Liver (tissue), 9 donors: ENCODE measurements around the gene NGRN. TPM values are rescaled to one million over a fixed set of nuclear protein-coding genes. Genes with fewer than 3 reads are reported as not detected.

Source experiments
- DNase-seq: peaks from one replicate; pipeline ENCODE4 v3.0.0-alpha.2; 2017; ENCODE audit warnings: low spot score
- H3K27ac ChIP-seq, 2 donors: one replicate each; pipeline ENCODE4 v1.7.0; 2013; ENCODE audit warnings: inconsistent platforms in 2 of 2, low read length in 2 of 2, control low read depth in 1 of 2, low read depth in 1 of 2, mild to moderate bottlenecking in 1 of 2
- H3K27me3 ChIP-seq, 4 donors: one replicate each; pipeline versions ENCODE4 v1.6.1 to v1.7.0; 2013; ENCODE audit warnings: low read length in 3 of 4, inconsistent platforms in 1 of 4, mild to moderate bottlenecking in 1 of 4, moderate library complexity in 1 of 4; ENCODE audit not compliant: control insufficient read depth in 4 of 4, insufficient read depth in 4 of 4
- H3K36me3 ChIP-seq, 4 donors: one replicate each; pipeline versions ENCODE4 v1.6.1 to v1.7.0; 2013; ENCODE audit warnings: low read length in 3 of 4, mild to moderate bottlenecking in 3 of 4, low read depth in 1 of 4, moderate library complexity in 1 of 4; ENCODE audit not compliant: control insufficient read depth in 4 of 4, insufficient read depth in 3 of 4
- H3K4me1 ChIP-seq, 4 donors: one replicate each; pipeline versions ENCODE4 v1.6.1 to v1.7.0; 2013; ENCODE audit warnings: low read length in 3 of 4, mild to moderate bottlenecking in 3 of 4, moderate library complexity in 1 of 4; ENCODE audit not compliant: control insufficient read depth in 4 of 4, insufficient read depth in 4 of 4
- H3K4me3 ChIP-seq, 3 donors: one replicate each; pipeline versions ENCODE4 v1.6.1 to v1.7.0; 2013; ENCODE audit warnings: low read length in 3 of 3, control low read depth in 1 of 3, low read depth in 1 of 3, mild to moderate bottlenecking in 1 of 3
- H3K9ac ChIP-seq, 2 donors: one replicate each; pipeline ENCODE4 v1.7.0; 2013; ENCODE audit warnings: low read length in 2 of 2, mild to moderate bottlenecking in 2 of 2, moderate library complexity in 2 of 2, control low read depth in 1 of 2, low read depth in 1 of 2
- H3K9me3 ChIP-seq, 4 donors: one replicate each; pipeline versions ENCODE4 v1.6.1 to v1.7.0; 2013; ENCODE audit warnings: low read length in 3 of 4; ENCODE audit not compliant: control insufficient read depth in 4 of 4
- ATF3 ChIP-seq: IDR thresholded peaks from 2 replicates; pipeline ENCODE4 v1.6.1; 2016; ENCODE audit warnings: antibody characterized with exemption
- CTCF ChIP-seq: fragments of 150-350 bp; IDR thresholded peaks from 2 replicates; pipeline ENCODE4 v1.5.1; 2017; ENCODE audit warnings: improper control_type of control experiment, low read depth, low read length; ENCODE audit not compliant: missing input control
- EGR1 ChIP-seq, 2 donors: IDR thresholded peaks; 2 replicates each; pipeline ENCODE4 v1.6.1; 2016 to 2018; ENCODE audit warnings: antibody characterized with exemption in 2 of 2, low read depth in 2 of 2
- FOXA1 ChIP-seq: IDR thresholded peaks from 2 replicates; pipeline ENCODE4 v1.6.1; 2016; ENCODE audit warnings: antibody characterized with exemption
- FOXA2 ChIP-seq: IDR thresholded peaks from 2 replicates; pipeline ENCODE4 v1.6.1; 2016; ENCODE audit warnings: antibody characterized with exemption
- HNF4A ChIP-seq, 2 donors: conservative IDR thresholded peaks; 2 replicates each; pipeline ENCODE4 v1.6.1; 2016; ENCODE audit warnings: antibody characterized with exemption in 2 of 2, mild to moderate bottlenecking in 2 of 2
- HNF4G ChIP-seq: IDR thresholded peaks from 2 replicates; pipeline ENCODE4 v1.6.1; 2016; ENCODE audit warnings: antibody characterized with exemption
- JUND ChIP-seq, 2 donors: IDR thresholded peaks; 2 replicates each; pipeline ENCODE4 v1.6.1; 2016; ENCODE audit warnings: antibody characterized with exemption in 2 of 2
- NR2F2 ChIP-seq: IDR thresholded peaks from 2 replicates; pipeline ENCODE4 v1.6.1; 2016; ENCODE audit warnings: antibody characterized with exemption
- REST ChIP-seq: IDR thresholded peaks from 2 replicates; pipeline ENCODE4 v1.6.1; 2016; ENCODE audit warnings: antibody characterized with exemption, mild to moderate bottlenecking
- SP1 ChIP-seq: IDR thresholded peaks from 2 replicates; pipeline ENCODE4 v1.6.1; 2018; ENCODE audit warnings: antibody characterized with exemption, mild to moderate bottlenecking
- TAF1 ChIP-seq: conservative IDR thresholded peaks from 2 replicates; pipeline ENCODE4 v1.6.1; 2016; ENCODE audit warnings: antibody characterized with exemption, mild to moderate bottlenecking
- YY1 ChIP-seq: IDR thresholded peaks from 2 replicates; pipeline ENCODE4 v1.6.1; 2016; ENCODE audit warnings: antibody characterized with exemption, mild to moderate bottlenecking
- WGBS: extraction: QIAGEN DNeasy Blood & Tissue Kit; methylation state at CpG from one replicate; pipeline ENCODE4 v1.1.7; 2013; 5-methylcytosine and 5-hydroxymethylcytosine counted together
- polyA plus RNA-seq, 2 donors: library from polyadenylated mRNA; stranded (reverse) in 1 of 2; unstranded in 1 of 2; fragments of 200-250 nt in 1 of 2; fragments of >200 nt in 1 of 2; fragmentation: Nextera tagmentation in 1 of 2; extraction: Ambion mirVana in 1 of 2; gene quantifications; one replicate each; pipeline versions ENCODE4 v1.2.1 to v1.2.3, GENCODE V29; 2013 to 2015
- total RNA-seq, 2 donors: library from RNA; depleted of rRNA; stranded (reverse); fragments of >200 nt; gene quantifications; one replicate each; pipeline ENCODE4 v1.2.3, GENCODE V29; 2014
- TF ChIP-seq, protein P1 (sequence below): IDR thresholded peaks from 2 replicates; pipeline ENCODE4 v1.6.1; 2016; ENCODE audit warnings: antibody characterized with exemption
- donor health status: healthy.
- donor health status: healthy.
- donor health status: healthy.
- donor health status: healthy.
- donor health status: healthy.

The NGRN gene
- total and polyA plus RNA-seq, 4 donors = 22.8 to 26.6 (median 24.9) TPM

DNA sequence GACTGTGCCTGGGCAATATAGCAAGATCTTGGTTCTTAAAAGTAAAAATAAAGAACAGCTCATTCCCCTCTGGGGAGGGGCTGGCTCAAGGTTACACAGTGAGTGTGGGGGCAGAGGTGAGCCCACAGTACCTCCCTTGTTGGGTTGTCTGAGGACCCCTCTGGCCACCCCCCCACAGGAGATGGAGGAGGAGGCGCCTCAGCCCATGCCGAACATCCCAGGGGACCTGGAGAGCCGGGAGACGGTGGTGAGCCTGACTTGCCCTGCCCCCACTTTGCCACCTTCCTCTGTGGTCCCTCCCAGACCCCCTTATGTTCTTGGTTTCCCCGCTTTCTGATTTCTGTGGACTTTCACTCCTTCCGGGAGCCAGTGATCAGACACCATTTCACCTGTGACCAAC lies 28.7 kb downstream of the NGRN start:
- TF ChIP-seq JUND (IDR thresholded peaks at IDR 0.05) (no peak), NR2F2 (no peak), HNF4A (conservative IDR thresholded peaks at IDR 0.05) (no peak), CTCF (no peak), REST (no peak), TAF1 (no peak), HNF4G (no peak), SP1 (no peak), ATF3 (no peak), EGR1 (IDR thresholded peaks at IDR 0.05; ENCODE audit: low read depth in 2 of 2) (no peak), FOXA2 (no peak)
- TF ChIP-seq, protein P1, sequence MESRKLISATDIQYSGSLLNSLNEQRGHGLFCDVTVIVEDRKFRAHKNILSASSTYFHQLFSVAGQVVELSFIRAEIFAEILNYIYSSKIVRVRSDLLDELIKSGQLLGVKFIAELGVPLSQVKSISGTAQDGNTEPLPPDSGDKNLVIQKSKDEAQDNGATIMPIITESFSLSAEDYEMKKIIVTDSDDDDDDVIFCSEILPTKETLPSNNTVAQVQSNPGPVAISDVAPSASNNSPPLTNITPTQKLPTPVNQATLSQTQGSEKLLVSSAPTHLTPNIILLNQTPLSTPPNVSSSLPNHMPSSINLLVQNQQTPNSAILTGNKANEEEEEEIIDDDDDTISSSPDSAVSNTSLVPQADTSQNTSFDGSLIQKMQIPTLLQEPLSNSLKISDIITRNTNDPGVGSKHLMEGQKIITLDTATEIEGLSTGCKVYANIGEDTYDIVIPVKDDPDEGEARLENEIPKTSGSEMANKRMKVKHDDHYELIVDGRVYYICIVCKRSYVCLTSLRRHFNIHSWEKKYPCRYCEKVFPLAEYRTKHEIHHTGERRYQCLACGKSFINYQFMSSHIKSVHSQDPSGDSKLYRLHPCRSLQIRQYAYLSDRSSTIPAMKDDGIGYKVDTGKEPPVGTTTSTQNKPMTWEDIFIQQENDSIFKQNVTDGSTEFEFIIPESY = no peak
- Histone ChIP-seq H3K27me3 (no peaks in the 10 kb centered on the region), H3K4me1 (peaks cover 0 to 7% (median 0%) of the 10 kb centered on the region in 4 donors), H3K27ac (no peak overlapping the region), H3K9me3 (no peaks in the 10 kb centered on the region), H3K9ac (no peak overlapping the region), H3K4me3 (no peak overlapping the region), H3K36me3 (no peaks in the 10 kb centered on the region)
- WGBS = 87% methylated on average over 6 of the region's 6 CpGs
- DNase-seq = no peak

DNA sequence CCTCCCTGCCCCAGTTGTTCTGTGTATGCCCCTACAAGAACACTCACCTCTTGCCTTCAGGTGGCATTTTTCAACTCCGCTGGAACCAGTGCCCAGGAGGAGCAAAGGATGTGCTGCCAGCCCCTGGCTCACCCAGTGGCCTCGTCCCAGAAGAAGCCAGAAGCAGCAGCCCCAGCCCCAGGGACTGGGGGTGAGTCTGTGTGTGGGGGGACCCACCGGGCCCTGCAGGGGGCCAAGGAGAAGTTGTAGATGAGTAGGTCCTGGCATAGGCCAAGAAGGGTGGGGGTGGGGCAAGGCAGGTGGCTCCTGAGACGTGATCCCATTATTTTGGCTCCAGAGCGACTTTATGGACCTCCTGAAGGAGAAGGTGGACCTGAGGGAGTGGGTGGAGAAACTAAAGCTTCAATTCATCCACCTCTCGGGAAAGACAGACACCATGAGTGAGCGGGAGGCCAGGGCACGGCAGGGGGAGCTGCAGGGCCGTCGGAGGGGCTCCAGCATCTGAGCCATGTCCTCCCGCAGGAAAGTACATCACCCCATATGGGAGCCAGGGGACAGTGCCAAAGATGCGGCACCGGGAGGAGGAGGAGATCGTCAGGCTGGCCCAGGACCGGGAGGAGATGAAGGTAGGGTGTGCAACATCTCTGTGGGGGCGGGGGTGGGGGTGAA lies 29.3 kb downstream of the NGRN start:
- Histone ChIP-seq H3K9me3 (no peaks in the 10 kb centered on the region), H3K36me3 (no peaks in the 10 kb centered on the region), H3K4me1 (peaks cover 0 to 7% (median 0%) of the 10 kb centered on the region in 4 donors), H3K4me3 (no peak overlapping the region), H3K27ac (no peak overlapping the region), H3K9ac (no peak overlapping the region), H3K27me3 (no peaks in the 10 kb centered on the region)
- TF ChIP-seq TAF1 (no peak), YY1 (no peak), ATF3 (no peak), HNF4A (conservative IDR thresholded peaks at IDR 0.05) (no peak), FOXA1 (no peak), HNF4G (no peak)
- WGBS = 78% methylated on average over 16 of the region's 16 CpGs
- DNase-seq = no peak
